Measurements from ENCODE around the gene GRIK4.

- TF ChIP-seq CTCF (conservative IDR thresholded peaks at IDR 0.05) (no peak), EZH2 (IDR thresholded peaks at IDR 0.05; ENCODE audit: low read depth) (no peak)
Measured at GRCh38 chr11:120663142-120663541, 151.6 kb downstream of the GRIK4 start.
